HL-60 (cell line): ENCODE data around the gene ANKRD11.
"Not testable (repeated sequence)": the region's sequence is repeated elsewhere in the genome, so short reads cannot be mapped to it uniquely, and the experiment has no call there.

Experiments used
- DNase-seq, 2 experiments: peaks; one replicate each; pipeline ENCODE4 v3.0.0-alpha.2; 2010 to 2020; ENCODE audit warnings: low read depth in 1 of 2, low spot score in 1 of 2
- H3K27ac ChIP-seq: fragments of 250-450 bp; sonication (Bioruptor Pico); replicated peaks from 2 replicates; pipeline ENCODE4 v1.5.1; 2020; ENCODE audit warnings: mild to moderate bottlenecking, moderate library complexity
- H3K27me3 ChIP-seq: fragments of 250-450 bp; sonication (Bioruptor Pico); 2 replicates; pipeline ENCODE4 v1.5.1; 2021; ENCODE audit warnings: mild to moderate bottlenecking, moderate library complexity; ENCODE audit not compliant: insufficient read depth, poor library complexity, severe bottlenecking
- H3K4me3 ChIP-seq: replicated peaks from 2 replicates; pipeline ENCODE4 v1.5.1; 2011; ENCODE audit warnings: mild to moderate bottlenecking, control low read depth, low read length; ENCODE audit not compliant: insufficient read depth
- CTCF ChIP-seq: IDR thresholded peaks from one replicate; pipeline ENCODE4 v1.5.1; 2011; ENCODE audit warnings: low read length, control low read depth, inconsistent platforms; ENCODE audit not compliant: insufficient read depth
- GABPA ChIP-seq: IDR thresholded peaks from 2 replicates; pipeline ENCODE4 v1.6.1; 2012; ENCODE audit warnings: low read depth
- POLR2AphosphoS5 ChIP-seq: IDR thresholded peaks from 2 replicates; pipeline ENCODE4 v1.6.1; 2012; ENCODE audit warnings: low read depth
- REST ChIP-seq: IDR thresholded peaks from 2 replicates; pipeline ENCODE4 v1.6.1; 2012; ENCODE audit warnings: low read depth; ENCODE audit not compliant: insufficient replicate concordance
- SPI1 ChIP-seq: IDR thresholded peaks from 2 replicates; pipeline ENCODE4 v1.6.1; 2012; ENCODE audit warnings: low read depth, mild to moderate bottlenecking, borderline replicate concordance

ANKRD11 gene

GRCh38 chr16:89261691-89262563, 228.4 kb downstream of the ANKRD11 start:
- Histone ChIP-seq H3K27me3 (no peaks in the 10 kb centered on the region), H3K4me3 (no peak overlapping the region), H3K27ac (no peak overlapping the region)
- DNase-seq, result no peak
- no peak for TF ChIP-seq POLR2AphosphoS5
- TF ChIP-seq GABPA, result no peak
- no peak for TF ChIP-seq SPI1
- no peak for TF ChIP-seq REST
- no peak for TF ChIP-seq CTCF

- DNase-seq, H3K4me3 ChIP-seq, H3K27me3 ChIP-seq, H3K27ac ChIP-seq: not testable (repeated sequence)
Observed at GRCh38 chr16:89259901-89260300, 230.5 kb downstream of the ANKRD11 start.

GRCh38 chr16:89257757-89258465, 232.4 kb downstream of the ANKRD11 start:
- DNase-seq, result no peak
- Histone ChIP-seq H3K4me3 (no peak overlapping the region), H3K27ac (no peak overlapping the region), H3K27me3 (no peaks in the 10 kb centered on the region)
- TF ChIP-seq SPI1 (no peak), POLR2AphosphoS5 (no peak), GABPA (no peak)

- H3K27ac ChIP-seq, result no peak overlapping the region
- no peak for DNase-seq
- TF ChIP-seq GABPA (no peak), POLR2AphosphoS5 (no peak), SPI1 (no peak), REST (no peak), CTCF (no peak)
- H3K4me3 ChIP-seq, result no peak overlapping the region
- no peaks in the 10 kb centered on the region for H3K27me3 ChIP-seq
Observed at GRCh38 chr16:89257281-89257731, 233.1 kb downstream of the ANKRD11 start.
